ENCODE data around the gene CREB5.

The CREB5 gene

GRCh38 chr7:28649189-28649588 is 236.9 kb downstream of the CREB5 start:
- H3K9ac ChIP-seq: no peak overlapping the region
- no peaks in the 10 kb centered on the region for H3K27me3 ChIP-seq (ENCODE audit: control insufficient read depth, insufficient read depth, low read length)
- H3K9me3 ChIP-seq (ENCODE audit: control insufficient read depth, low read length): no peaks in the 10 kb centered on the region
- TF ChIP-seq, protein P1, sequence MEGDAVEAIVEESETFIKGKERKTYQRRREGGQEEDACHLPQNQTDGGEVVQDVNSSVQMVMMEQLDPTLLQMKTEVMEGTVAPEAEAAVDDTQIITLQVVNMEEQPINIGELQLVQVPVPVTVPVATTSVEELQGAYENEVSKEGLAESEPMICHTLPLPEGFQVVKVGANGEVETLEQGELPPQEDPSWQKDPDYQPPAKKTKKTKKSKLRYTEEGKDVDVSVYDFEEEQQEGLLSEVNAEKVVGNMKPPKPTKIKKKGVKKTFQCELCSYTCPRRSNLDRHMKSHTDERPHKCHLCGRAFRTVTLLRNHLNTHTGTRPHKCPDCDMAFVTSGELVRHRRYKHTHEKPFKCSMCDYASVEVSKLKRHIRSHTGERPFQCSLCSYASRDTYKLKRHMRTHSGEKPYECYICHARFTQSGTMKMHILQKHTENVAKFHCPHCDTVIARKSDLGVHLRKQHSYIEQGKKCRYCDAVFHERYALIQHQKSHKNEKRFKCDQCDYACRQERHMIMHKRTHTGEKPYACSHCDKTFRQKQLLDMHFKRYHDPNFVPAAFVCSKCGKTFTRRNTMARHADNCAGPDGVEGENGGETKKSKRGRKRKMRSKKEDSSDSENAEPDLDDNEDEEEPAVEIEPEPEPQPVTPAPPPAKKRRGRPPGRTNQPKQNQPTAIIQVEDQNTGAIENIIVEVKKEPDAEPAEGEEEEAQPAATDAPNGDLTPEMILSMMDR (IDR thresholded peaks at IDR 0.05): no peak
- no peaks in the 10 kb centered on the region for H3K79me2 ChIP-seq
- H3K4me1 ChIP-seq: no peaks in the 10 kb centered on the region
- no peak overlapping the region for H2AFZ ChIP-seq
- no peaks in the 10 kb centered on the region for H3K36me3 ChIP-seq (ENCODE audit: control insufficient read depth, insufficient read depth, low read length)
- H3K27ac ChIP-seq: no peak overlapping the region
- H3K4me3 ChIP-seq (ENCODE audit: low read depth, low read length): no peak overlapping the region
- H3K4me2 ChIP-seq (ENCODE audit: low read length): no peak overlapping the region

- H3K27me3 ChIP-seq (ENCODE audit: control insufficient read depth, insufficient read depth, low read length): no peaks in the 10 kb centered on the region
- H3K79me2 ChIP-seq: no peaks in the 10 kb centered on the region
- H3K9ac ChIP-seq: no peak overlapping the region
- H3K27ac ChIP-seq: no peak overlapping the region
- no peak overlapping the region for H2AFZ ChIP-seq
- no peak overlapping the region for H3K4me3 ChIP-seq (ENCODE audit: low read depth, low read length)
- H3K36me3 ChIP-seq (ENCODE audit: control insufficient read depth, insufficient read depth, low read length): no peaks in the 10 kb centered on the region
- TF ChIP-seq, protein P1 (IDR thresholded peaks at IDR 0.05): no peak
- H3K9me3 ChIP-seq (ENCODE audit: control insufficient read depth, low read length): no peaks in the 10 kb centered on the region
- no peak overlapping the region for H3K4me2 ChIP-seq (ENCODE audit: low read length)
- H3K4me1 ChIP-seq: no peaks in the 10 kb centered on the region
Observed at GRCh38 chr7:28649811-28650210, 237.5 kb downstream of the CREB5 start.

DNA sequence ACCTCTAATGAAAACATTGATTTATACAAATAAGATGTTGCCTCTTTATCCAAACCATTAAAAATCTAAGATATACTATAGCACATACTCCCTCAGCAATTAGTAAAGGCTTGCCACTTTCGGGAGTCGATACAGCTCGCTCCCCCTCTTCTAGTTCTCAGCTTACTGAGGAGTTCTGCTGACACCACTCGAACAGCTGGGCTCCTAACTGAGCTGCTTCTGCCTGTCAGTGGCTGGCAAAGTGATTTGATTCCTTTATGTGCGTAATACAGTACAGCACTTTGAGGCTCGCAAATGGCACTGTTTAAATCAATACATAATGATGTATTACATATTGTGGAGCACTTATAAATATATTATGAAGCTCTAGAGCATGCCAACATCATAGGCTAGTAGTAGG is 241.8 kb downstream of the CREB5 start:
- H3K4me3 ChIP-seq (ENCODE audit: low read depth, low read length): no peak overlapping the region
- TF ChIP-seq, protein P1 (IDR thresholded peaks at IDR 0.05): no peak
- no peaks in the 10 kb centered on the region for H3K79me2 ChIP-seq
- no peaks in the 10 kb centered on the region for H3K36me3 ChIP-seq (ENCODE audit: control insufficient read depth, insufficient read depth, low read length)
- H3K27me3 ChIP-seq (ENCODE audit: control insufficient read depth, insufficient read depth, low read length): no peaks in the 10 kb centered on the region
- no peaks in the 10 kb centered on the region for H3K4me1 ChIP-seq
- no peaks in the 10 kb centered on the region for H3K9me3 ChIP-seq (ENCODE audit: control insufficient read depth, low read length)
- H3K27ac ChIP-seq: no peak overlapping the region
- H2AFZ ChIP-seq: no peak overlapping the region
- no peak overlapping the region for H3K4me2 ChIP-seq (ENCODE audit: low read length)
- no peak overlapping the region for H3K9ac ChIP-seq

GRCh38 chr7:28656529-28656928 is 244.2 kb downstream of the CREB5 start:
- H3K27me3 ChIP-seq (ENCODE audit: control insufficient read depth, insufficient read depth, low read length): no peaks in the 10 kb centered on the region
- H3K27ac ChIP-seq: no peak overlapping the region
- H3K79me2 ChIP-seq: no peaks in the 10 kb centered on the region
- H3K4me1 ChIP-seq: no peaks in the 10 kb centered on the region
- no peak overlapping the region for H2AFZ ChIP-seq
- H3K9me3 ChIP-seq (ENCODE audit: control insufficient read depth, low read length): no peaks in the 10 kb centered on the region
- no peaks in the 10 kb centered on the region for H3K36me3 ChIP-seq (ENCODE audit: control insufficient read depth, insufficient read depth, low read length)
- no peak overlapping the region for H3K9ac ChIP-seq
- H3K4me2 ChIP-seq (ENCODE audit: low read length): no peak overlapping the region
- TF ChIP-seq, protein P1 (IDR thresholded peaks at IDR 0.05): no peak
- no peak overlapping the region for H3K4me3 ChIP-seq (ENCODE audit: low read depth, low read length)

DNA sequence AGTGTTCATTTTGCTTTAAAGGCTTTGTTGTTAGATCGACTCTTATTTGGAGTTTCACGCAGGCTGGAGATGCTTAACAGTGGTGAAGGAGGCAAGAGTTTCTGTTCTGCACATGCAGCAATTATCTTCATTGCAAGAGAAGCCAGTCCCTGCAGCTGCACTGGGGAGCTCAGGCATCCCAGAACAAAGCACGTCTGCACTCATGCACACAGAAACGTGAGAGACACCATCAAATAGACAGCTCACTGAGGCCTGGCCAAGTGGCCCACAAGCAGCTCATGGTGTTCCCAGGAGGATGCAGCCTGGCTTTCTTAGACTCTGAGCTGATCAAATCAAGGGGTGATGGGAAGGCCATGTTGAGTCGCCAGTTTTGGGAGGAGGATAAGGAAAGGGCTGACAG is 246.1 kb downstream of the CREB5 start:
- H3K79me2 ChIP-seq: no peaks in the 10 kb centered on the region
- H2AFZ ChIP-seq: no peak overlapping the region
- H3K36me3 ChIP-seq (ENCODE audit: control insufficient read depth, insufficient read depth, low read length): no peaks in the 10 kb centered on the region
- no peaks in the 10 kb centered on the region for H3K9me3 ChIP-seq (ENCODE audit: control insufficient read depth, low read length)
- no peaks in the 10 kb centered on the region for H3K27me3 ChIP-seq (ENCODE audit: control insufficient read depth, insufficient read depth, low read length)
- TF ChIP-seq, protein P1 (IDR thresholded peaks at IDR 0.05): no peak
- H3K27ac ChIP-seq: no peak overlapping the region
- no peak overlapping the region for H3K9ac ChIP-seq
- H3K4me2 ChIP-seq (ENCODE audit: low read length): no peak overlapping the region
- no peaks in the 10 kb centered on the region for H3K4me1 ChIP-seq
- no peak overlapping the region for H3K4me3 ChIP-seq (ENCODE audit: low read depth, low read length)
